GM23338 (cell line): Measurements from ENCODE around the gene CDKN2AIPNL. TPM values are rescaled to one million over a fixed set of nuclear protein-coding genes. Genes with fewer than 3 reads are reported as not detected.

Experiments
- ATAC-seq: fragments of 200-7000 bp; cut with Tn5 transposase; 3 replicates; pipeline ENCODE4 v1.9.1; 2020
- DNase-seq: peaks from one replicate; pipeline ENCODE4 v3.0.0-alpha.2; 2015; ENCODE audit warnings: low spot score
- H2AFZ ChIP-seq: fragments of 200-600 bp; sonication (generic); 2 replicates; pipeline ENCODE4 v1.8.0; 2016; ENCODE audit warnings: antibody characterized with exemption, mild to moderate bottlenecking, moderate library complexity
- H3F3A ChIP-seq: fragments of 200-600 bp; sonication (generic); replicated peaks from 2 replicates; pipeline ENCODE4 v1.8.0; 2017; ENCODE audit warnings: antibody characterized with exemption, mixed run types, low read depth
- H3K27ac ChIP-seq: fragments of 200-600 bp; sonication (generic); 2 replicates; pipeline ENCODE4 v1.6.1; 2016; ENCODE audit warnings: low read depth
- H3K27me3 ChIP-seq: fragments of 200-600 bp; sonication (generic); 2 replicates; pipeline ENCODE4 v1.8.0; 2016; ENCODE audit warnings: mild to moderate bottlenecking, mixed run types, moderate library complexity; ENCODE audit not compliant: insufficient read depth
- H3K36me3 ChIP-seq: fragments of 200-600 bp; sonication (generic); 2 replicates; pipeline ENCODE4 v1.8.0; 2016; ENCODE audit warnings: mild to moderate bottlenecking; ENCODE audit not compliant: insufficient read depth
- H3K4me1 ChIP-seq: fragments of 200-600 bp; sonication (generic); 2 replicates; pipeline ENCODE4 v1.8.0; 2016; ENCODE audit warnings: mild to moderate bottlenecking, moderate library complexity; ENCODE audit not compliant: insufficient read depth
- H3K4me2 ChIP-seq: fragments of 200-600 bp; sonication (generic); 2 replicates; pipeline ENCODE4 v1.7.1; 2017; ENCODE audit warnings: mixed run types
- H3K4me3 ChIP-seq: fragments of 200-600 bp; sonication (generic); 2 replicates; pipeline ENCODE4 v1.6.1; 2016; ENCODE audit warnings: mixed run types
- H3K79me2 ChIP-seq: fragments of 200-600 bp; sonication (generic); replicated peaks from 2 replicates; pipeline ENCODE4 v1.8.0; 2017; ENCODE audit warnings: mild to moderate bottlenecking; ENCODE audit not compliant: insufficient read depth
- H3K9me2 ChIP-seq: fragments of 200-600 bp; sonication (generic); 2 replicates; pipeline ENCODE4 v1.8.0; 2017; ENCODE audit not compliant: insufficient read depth
- H4K20me1 ChIP-seq: fragments of 200-600 bp; sonication (generic); replicated peaks from 2 replicates; pipeline ENCODE4 v1.8.0; 2017; ENCODE audit warnings: mild to moderate bottlenecking; ENCODE audit not compliant: insufficient read depth
- H3K27ac Mint-ChIP-seq: 2 replicates; pipeline ENCODE4 v1.8.0; 2020; ENCODE audit warnings: inconsistent platforms, mild to moderate bottlenecking, moderate library complexity, mixed read lengths
- H3K27me3 Mint-ChIP-seq: 3 replicates; pipeline ENCODE4 v1.8.0; 2022; ENCODE audit warnings: low read depth, mild to moderate bottlenecking, moderate library complexity, mixed read lengths, inconsistent platforms; ENCODE audit not compliant: insufficient read depth, poor library complexity
- H3K36me3 Mint-ChIP-seq: 3 replicates; pipeline ENCODE4 v1.8.0; 2021; ENCODE audit warnings: low read depth, mild to moderate bottlenecking, inconsistent platforms, moderate library complexity, mixed read lengths
- H3K4me1 Mint-ChIP-seq: 3 replicates; pipeline ENCODE4 v1.8.0; 2020; ENCODE audit warnings: mild to moderate bottlenecking, inconsistent platforms, mixed read lengths
- H3K4me3 Mint-ChIP-seq: 3 replicates; pipeline ENCODE4 v1.8.0; 2021; ENCODE audit warnings: moderate library complexity, mild to moderate bottlenecking, inconsistent platforms, mixed read lengths
- H3K9me3 Mint-ChIP-seq: 3 replicates; pipeline ENCODE4 v1.8.0; 2020; ENCODE audit warnings: moderate library complexity, mild to moderate bottlenecking, inconsistent platforms, mixed read lengths
- CREB1 ChIP-seq: fragments of 250-450 bp; sonication (Bioruptor Pico); IDR thresholded peaks from 2 replicates; pipeline ENCODE4 v1.5.0; 2020; ENCODE audit warnings: low read depth, mild to moderate bottlenecking, moderate library complexity
- CTCF ChIP-seq, 2 experiments: fragments of 200-600 bp in 1 of 2; sonication (generic) in 1 of 2; conservative IDR thresholded peaks; 2 replicates each; pipeline versions ENCODE4 v1.5.1 to v1.6.1; 2016 to 2017; ENCODE audit warnings: antibody characterized with exemption in 2 of 2, low read depth in 2 of 2, mild to moderate bottlenecking in 2 of 2, moderate library complexity in 1 of 2
- EZH2phosphoT487 ChIP-seq: fragments of 200-600 bp; sonication (generic); IDR thresholded peaks from one replicate; pipeline ENCODE4 v1.8.1; 2018; ENCODE audit warnings: antibody characterized with exemption; ENCODE audit not compliant: unreplicated experiment
- JUNB ChIP-seq: IDR thresholded peaks from one replicate; pipeline ENCODE4 v1.6.1; 2016; ENCODE audit warnings: antibody characterized with exemption; ENCODE audit not compliant: unreplicated experiment
- POLR2AphosphoS5 ChIP-seq: IDR thresholded peaks from 2 replicates; pipeline ENCODE4 v1.6.1; 2016; ENCODE audit warnings: antibody characterized with exemption, low read depth
- STAT1 ChIP-seq: IDR thresholded peaks from one replicate; pipeline ENCODE4 v1.6.1; 2016; ENCODE audit warnings: antibody characterized with exemption; ENCODE audit not compliant: unreplicated experiment
- ZNF114 ChIP-seq: fragments of 250-450 bp; sonication (Bioruptor Pico); IDR thresholded peaks from 2 replicates; pipeline ENCODE4 v1.5.0; 2020; ENCODE audit warnings: mild to moderate bottlenecking, moderate library complexity
- ZNF331 ChIP-seq: fragments of 250-450 bp; sonication (Bioruptor Pico); IDR thresholded peaks from 2 replicates; pipeline ENCODE4 v1.5.0; 2020; ENCODE audit warnings: low read depth, mild to moderate bottlenecking, moderate library complexity
- polyA plus RNA-seq: library from polyadenylated mRNA; unstranded; fragments of >200 nt; fragmentation: Nextera tagmentation; extraction: Ambion mirVana; gene quantifications from 2 replicates; pipeline ENCODE4 v1.2.1, GENCODE V29; 2016
- total RNA-seq: library from RNA; depleted of rRNA; stranded (reverse); fragments of >200 nt; shearing (Covaris generic); gene quantifications from 2 replicates; pipeline ENCODE4 v1.2.3, GENCODE V29; 2014
- TF ChIP-seq, protein P1 (sequence below): fragments of 250-450 bp; sonication (Bioruptor Pico); IDR thresholded peaks from 2 replicates; pipeline ENCODE4 v1.5.0; 2020; ENCODE audit warnings: mild to moderate bottlenecking, moderate library complexity
- TF ChIP-seq, protein P2 (sequence below): IDR thresholded peaks from 2 replicates; pipeline ENCODE4 v1.6.1; 2016; ENCODE audit warnings: antibody characterized with exemption

CDKN2AIPNL gene
- total and polyA plus RNA-seq, 2 experiments from 2014 or later = 53.5 to 79.5 TPM

DNA sequence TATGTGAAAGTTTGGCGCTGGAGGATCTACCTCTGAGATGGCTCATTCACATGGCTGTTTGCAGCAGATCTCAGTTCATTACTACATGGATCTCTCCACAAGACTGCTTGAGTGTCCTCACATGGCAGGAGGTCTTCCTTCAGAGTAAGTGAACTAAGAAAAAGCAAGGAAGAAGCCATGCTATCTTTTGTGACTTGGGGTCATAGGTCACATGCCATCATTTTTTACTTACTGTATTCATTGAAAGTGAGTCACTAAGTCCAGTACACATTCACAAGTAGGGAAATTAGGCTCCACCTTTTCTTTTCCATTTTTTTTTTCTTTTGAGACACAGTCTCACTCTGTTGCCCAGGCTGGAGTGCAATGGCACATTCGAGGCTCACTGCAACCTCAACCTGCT, 8.7 kb upstream of the CDKN2AIPNL start:
- DNase-seq = no peak
- H2AFZ ChIP-seq = no peak overlapping the region
- H3K4me1 ChIP-seq = no peaks in the 10 kb centered on the region
- H3K9me2 ChIP-seq = no peaks in the 10 kb centered on the region
- Mint-ChIP-seq H3K4me3 (no peak overlapping the region), H3K9me3 (peaks cover 7% of the 10 kb centered on the region), H3K27me3 (no peaks in the 10 kb centered on the region), H3K27ac (no peak overlapping the region), H3K4me1 (no peaks in the 10 kb centered on the region; the same call in 2 of the 3 replicates), H3K36me3 (peaks cover 3% of the 10 kb centered on the region; the same call in 1 of the 3 replicates)
- H3K27ac ChIP-seq = no peak overlapping the region
- no peaks in the 10 kb centered on the region for H3K27me3 ChIP-seq
- H3F3A ChIP-seq = no peaks in the 10 kb centered on the region
- no peak for ATAC-seq
- no peaks in the 10 kb centered on the region for H4K20me1 ChIP-seq
- H3K79me2 ChIP-seq = no peaks in the 10 kb centered on the region
- no peak overlapping the region for H3K4me3 ChIP-seq
- no peak overlapping the region for H3K4me2 ChIP-seq
- H3K36me3 ChIP-seq = no peaks in the 10 kb centered on the region
- TF ChIP-seq JUNB = no peak
- no peak for TF ChIP-seq CREB1 (CRISPR knock-in tag)

DNA sequence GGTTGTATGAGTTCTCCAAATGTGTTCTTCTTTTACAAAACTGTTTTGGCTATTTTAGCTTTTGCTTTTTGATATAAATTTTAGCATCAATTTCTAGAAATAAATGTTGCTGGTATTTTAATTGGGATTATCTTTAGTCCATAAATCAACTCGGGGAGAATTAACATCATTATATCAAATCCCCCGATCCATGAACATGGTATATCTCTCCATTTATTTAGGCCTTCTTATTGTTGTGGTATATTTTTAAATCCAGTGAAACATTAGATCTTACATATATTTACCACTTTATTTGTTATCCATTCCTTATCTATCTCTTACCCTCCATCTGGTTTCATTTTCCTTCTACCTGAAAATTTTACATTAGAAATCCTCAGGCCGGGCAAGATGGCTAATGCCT, 7.3 kb upstream of the CDKN2AIPNL start:
- Histone ChIP-seq H3K79me2 (no peaks in the 10 kb centered on the region), H3K4me2 (no peak overlapping the region), H3F3A (no peaks in the 10 kb centered on the region), H4K20me1 (no peaks in the 10 kb centered on the region), H3K36me3 (no peaks in the 10 kb centered on the region), H3K27ac (no peak overlapping the region), H3K27me3 (no peaks in the 10 kb centered on the region), H3K4me1 (no peaks in the 10 kb centered on the region), H3K4me3 (no peak overlapping the region), H3K9me2 (no peaks in the 10 kb centered on the region), H2AFZ (no peak overlapping the region)
- no peak overlapping the region for H3K27ac Mint-ChIP-seq
- DNase-seq = no peak
- no peak overlapping the region for H3K4me3 Mint-ChIP-seq
- H3K27me3 Mint-ChIP-seq = no peaks in the 10 kb centered on the region
- peaks cover 3% of the 10 kb centered on the region; the same call in 1 of the 3 replicates for H3K36me3 Mint-ChIP-seq
- H3K4me1 Mint-ChIP-seq = peaks cover under 1% of the 10 kb centered on the region; the same call in 2 of the 3 replicates
- peaks cover 7% of the 10 kb centered on the region for H3K9me3 Mint-ChIP-seq
- no peak for ATAC-seq
- TF ChIP-seq, protein P1, sequence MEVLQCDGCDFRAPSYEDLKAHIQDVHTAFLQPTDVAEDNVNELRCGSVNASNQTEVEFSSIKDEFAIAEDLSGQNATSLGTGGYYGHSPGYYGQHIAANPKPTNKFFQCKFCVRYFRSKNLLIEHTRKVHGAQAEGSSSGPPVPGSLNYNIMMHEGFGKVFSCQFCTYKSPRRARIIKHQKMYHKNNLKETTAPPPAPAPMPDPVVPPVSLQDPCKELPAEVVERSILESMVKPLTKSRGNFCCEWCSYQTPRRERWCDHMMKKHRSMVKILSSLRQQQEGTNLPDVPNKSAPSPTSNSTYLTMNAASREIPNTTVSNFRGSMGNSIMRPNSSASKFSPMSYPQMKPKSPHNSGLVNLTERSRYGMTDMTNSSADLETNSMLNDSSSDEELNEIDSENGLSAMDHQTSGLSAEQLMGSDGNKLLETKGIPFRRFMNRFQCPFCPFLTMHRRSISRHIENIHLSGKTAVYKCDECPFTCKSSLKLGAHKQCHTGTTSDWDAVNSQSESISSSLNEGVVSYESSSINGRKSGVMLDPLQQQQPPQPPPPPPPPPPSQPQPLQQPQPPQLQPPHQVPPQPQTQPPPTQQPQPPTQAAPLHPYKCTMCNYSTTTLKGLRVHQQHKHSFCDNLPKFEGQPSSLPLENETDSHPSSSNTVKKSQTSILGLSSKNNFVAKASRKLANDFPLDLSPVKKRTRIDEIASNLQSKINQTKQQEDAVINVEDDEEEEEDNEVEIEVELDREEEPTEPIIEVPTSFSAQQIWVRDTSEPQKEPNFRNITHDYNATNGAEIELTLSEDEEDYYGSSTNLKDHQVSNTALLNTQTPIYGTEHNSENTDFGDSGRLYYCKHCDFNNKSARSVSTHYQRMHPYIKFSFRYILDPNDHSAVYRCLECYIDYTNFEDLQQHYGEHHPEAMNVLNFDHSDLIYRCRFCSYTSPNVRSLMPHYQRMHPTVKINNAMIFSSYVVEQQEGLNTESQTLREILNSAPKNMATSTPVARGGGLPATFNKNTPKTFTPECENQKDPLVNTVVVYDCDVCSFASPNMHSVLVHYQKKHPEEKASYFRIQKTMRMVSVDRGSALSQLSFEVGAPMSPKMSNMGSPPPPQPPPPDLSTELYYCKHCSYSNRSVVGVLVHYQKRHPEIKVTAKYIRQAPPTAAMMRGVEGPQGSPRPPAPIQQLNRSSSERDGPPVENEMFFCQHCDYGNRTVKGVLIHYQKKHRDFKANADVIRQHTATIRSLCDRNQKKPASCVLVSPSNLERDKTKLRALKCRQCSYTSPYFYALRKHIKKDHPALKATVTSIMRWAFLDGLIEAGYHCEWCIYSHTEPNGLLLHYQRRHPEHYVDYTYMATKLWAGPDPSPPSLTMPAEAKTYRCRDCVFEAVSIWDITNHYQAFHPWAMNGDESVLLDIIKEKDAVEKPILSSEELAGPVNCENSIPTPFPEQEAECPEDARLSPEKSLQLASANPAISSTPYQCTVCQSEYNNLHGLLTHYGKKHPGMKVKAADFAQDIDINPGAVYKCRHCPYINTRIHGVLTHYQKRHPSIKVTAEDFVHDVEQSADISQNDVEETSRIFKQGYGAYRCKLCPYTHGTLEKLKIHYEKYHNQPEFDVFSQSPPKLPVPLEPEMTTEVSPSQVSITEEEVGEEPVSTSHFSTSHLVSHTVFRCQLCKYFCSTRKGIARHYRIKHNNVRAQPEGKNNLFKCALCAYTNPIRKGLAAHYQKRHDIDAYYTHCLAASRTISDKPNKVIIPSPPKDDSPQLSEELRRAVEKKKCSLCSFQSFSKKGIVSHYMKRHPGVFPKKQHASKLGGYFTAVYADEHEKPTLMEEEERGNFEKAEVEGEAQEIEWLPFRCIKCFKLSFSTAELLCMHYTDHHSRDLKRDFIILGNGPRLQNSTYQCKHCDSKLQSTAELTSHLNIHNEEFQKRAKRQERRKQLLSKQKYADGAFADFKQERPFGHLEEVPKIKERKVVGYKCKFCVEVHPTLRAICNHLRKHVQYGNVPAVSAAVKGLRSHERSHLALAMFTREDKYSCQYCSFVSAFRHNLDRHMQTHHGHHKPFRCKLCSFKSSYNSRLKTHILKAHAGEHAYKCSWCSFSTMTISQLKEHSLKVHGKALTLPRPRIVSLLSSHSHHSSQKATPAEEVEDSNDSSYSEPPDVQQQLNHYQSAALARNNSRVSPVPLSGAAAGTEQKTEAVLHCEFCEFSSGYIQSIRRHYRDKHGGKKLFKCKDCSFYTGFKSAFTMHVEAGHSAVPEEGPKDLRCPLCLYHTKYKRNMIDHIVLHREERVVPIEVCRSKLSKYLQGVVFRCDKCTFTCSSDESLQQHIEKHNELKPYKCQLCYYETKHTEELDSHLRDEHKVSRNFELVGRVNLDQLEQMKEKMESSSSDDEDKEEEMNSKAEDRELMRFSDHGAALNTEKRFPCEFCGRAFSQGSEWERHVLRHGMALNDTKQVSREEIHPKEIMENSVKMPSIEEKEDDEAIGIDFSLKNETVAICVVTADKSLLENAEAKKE (CRISPR knock-in tag) = no peak
- TF ChIP-seq CTCF (conservative IDR thresholded peaks at IDR 0.05; ENCODE audit: low read depth in 2 of 2) (no peak), CREB1 (CRISPR knock-in tag) (no peak), STAT1 (no peak), POLR2AphosphoS5 (no peak), EZH2phosphoT487 (no peak), ZNF331 (CRISPR knock-in tag) (no peak), ZNF114 (CRISPR knock-in tag) (no peak)
- TF ChIP-seq, protein P2, sequence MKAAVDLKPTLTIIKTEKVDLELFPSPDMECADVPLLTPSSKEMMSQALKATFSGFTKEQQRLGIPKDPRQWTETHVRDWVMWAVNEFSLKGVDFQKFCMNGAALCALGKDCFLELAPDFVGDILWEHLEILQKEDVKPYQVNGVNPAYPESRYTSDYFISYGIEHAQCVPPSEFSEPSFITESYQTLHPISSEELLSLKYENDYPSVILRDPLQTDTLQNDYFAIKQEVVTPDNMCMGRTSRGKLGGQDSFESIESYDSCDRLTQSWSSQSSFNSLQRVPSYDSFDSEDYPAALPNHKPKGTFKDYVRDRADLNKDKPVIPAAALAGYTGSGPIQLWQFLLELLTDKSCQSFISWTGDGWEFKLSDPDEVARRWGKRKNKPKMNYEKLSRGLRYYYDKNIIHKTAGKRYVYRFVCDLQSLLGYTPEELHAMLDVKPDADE = no peak
